Placental pericyte (primary cell): ENCODE results near the gene ZNF841. TPM values are rescaled to one million over a fixed set of nuclear protein-coding genes. Genes with fewer than 3 reads are reported as not detected.
A peak's percentile ranks its signal among the peaks of the same experiment; 100 is the strongest.

Source experiments
- small RNA-seq: library from RNA; depleted of rRNA; stranded (forward); fragments of <200 nt; gene quantifications from one replicate; pipeline ENCODE3, GENCODE V24; 2012; ENCODE audit warnings: low replicate concordance
- total RNA-seq: library from RNA; depleted of rRNA; stranded (reverse); fragments of >200 nt; gene quantifications from 2 replicates; pipeline ENCODE4 v1.2.3, GENCODE V29; 2012

The ZNF841 gene
- 25.2 and 39.6 TPM in 2 replicates for total RNA-seq

DNA sequence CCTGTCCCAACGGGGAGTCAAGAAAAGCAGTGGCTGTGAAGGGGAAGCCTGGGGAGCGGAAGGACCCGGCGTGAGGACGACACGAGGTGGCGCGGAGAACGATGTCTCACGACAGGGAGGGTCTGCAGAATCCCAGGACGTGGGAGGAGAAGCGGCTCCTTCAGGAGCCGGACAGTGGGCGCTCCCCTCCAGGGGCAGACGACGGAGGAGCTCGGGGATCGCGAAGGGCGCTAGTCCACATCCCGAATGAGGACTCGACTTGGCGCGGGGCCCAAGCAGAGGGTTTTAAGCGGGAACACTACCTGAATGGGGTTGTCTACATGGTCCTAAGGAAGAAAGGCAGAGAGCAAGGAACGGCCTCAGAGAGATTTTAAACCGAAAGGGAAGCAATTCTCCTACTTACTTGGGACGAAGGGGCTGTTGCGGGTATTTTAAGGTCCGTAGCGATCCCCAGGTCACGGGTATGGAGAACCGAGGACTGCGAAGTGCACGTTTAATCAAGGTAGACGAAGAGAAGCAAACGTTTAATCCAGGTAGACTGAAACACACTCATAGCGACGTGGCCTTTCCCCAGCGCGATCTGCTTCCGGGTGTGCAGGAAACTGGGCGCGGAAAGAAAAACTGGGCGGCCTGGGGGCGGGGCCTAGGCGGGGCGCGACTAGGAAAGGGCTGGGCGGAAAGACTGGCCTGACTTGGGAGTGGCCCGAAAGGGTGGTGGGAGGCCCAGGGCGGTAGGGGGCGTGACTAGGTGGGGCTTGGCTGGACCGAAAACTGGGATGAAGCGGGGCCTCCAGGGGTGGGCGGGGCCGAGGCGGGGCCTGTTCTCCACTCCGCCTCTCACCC is at the start of gene ZNF841:
Gene ZNF841 (minus strand): TSS at position 594 of the 843 bp plus-strand sequence. CDS start 10,964 bp downstream, outside the sequence.

DNA sequence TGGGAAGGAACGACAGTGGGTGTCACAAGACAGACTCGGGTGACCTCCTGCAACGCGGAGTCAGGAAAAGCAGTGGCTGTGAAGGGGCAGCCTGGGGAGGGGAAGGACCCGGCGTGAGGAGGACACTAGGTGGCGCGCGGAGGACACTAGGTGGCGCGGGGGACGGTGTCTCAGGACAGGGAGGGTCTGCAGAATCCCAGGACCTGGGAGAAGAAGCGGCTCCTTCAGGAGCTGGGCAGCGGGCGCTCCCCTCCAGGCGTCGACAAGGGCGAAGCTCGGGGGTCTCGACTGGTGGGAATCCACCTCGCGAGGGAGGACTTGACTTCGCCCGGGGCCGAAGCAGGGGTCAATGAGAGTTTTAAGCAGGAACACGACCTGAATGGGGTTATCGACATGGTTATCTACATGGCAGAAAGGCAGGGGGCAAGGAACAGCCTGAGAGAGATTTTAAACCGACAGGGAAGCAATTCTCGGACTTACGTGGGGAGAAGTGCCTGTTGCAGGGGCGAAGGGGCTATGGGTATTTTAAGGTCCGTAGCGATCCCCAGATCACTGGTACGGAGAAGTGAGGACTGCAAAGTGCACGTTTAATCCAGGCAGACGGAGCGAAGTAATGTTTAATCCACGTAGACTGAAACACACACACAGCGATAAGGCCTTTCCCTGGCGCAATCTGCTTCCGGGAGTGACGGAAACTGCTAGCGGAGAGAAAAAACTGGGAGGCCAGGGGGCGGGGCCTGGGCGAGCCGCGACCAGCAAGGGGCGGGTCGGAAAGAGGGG is 43.9 kb upstream of the ZNF841 start, which contains the start of gene ZNF616:
Gene ZNF616 (minus strand): TSS at position 687 of the 780 bp plus-strand sequence. CDS start 9,426 bp downstream, outside the sequence.

GRCh38 chr19:52048555-52049501 is 46.7 kb downstream of the ZNF841 start, which contains the start of gene ZNF432:
ZNF432 (minus strand) TSS chr19:52048838; CDS start chr19:52046868, 1,970 bp downstream.

DNA sequence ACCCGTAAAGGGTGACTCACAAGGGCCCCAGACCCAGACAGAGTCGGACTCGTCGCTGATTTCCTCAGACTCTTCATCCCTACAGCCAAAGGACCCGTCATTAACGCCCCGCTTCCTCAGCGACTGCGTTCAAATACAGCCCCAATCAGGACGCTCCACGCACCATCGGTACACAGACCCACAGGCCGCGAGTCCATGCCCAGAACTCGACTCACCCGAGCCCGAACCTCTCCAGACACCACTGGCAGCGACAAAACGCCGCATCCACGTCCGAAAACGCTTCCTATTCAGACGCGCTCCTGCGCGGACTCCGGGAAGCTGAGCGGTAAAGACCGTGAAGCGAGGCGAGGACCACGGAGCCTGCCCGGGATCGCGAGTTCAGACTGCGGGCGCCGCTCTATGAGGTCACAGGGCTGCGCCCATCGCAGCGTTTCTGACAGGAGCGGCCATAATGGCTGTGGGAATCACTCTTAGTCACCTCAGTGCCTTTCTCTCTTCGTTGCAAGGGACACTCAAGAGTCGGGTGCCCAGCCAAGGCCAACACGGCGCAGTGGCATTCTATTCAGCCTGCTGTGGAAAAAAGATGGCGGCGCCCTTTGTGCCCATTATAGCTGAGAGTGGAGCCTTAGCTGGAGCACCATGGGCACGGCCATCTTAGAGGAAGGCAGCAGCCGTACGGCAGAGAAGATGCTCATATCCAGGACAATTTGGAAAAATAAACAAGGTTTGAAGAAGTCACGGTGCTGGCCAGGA is 67.4 kb downstream of the ZNF841 start, which contains the start of gene ZNF614:
Gene ZNF614 (minus strand): TSS at position 353 of the 753 bp plus-strand sequence. CDS start 2,634 bp downstream, outside the sequence.

Small RNA genes within 50 kb of the gene (small RNA-seq; reads per million reads assigned to genes)
- 2.4 reads per million, percentile 74 among the genes with 10 or more reads in this experiment for gene RPL37P23

Other genes with a start within 250 kb of the ZNF841 start
- gene ZNF577, start 207.8 kb downstream of the ZNF841 start, total RNA-seq: 5.3 and 5.5 TPM in 2 replicates
- 6.3 and 10.3 TPM in 2 replicates for gene ZNF649, start 190.7 kb downstream of the ZNF841 start, total RNA-seq
- gene ZNF613, start 168.3 kb downstream of the ZNF841 start, total RNA-seq: 5.7 and 6.1 TPM in 2 replicates
- gene ZNF350, start 108.9 kb downstream of the ZNF841 start, total RNA-seq: 7.3 and 10.9 TPM in 2 replicates
- 7.7 and 12.7 TPM in 2 replicates for gene ZNF615, start 87.6 kb downstream of the ZNF841 start, total RNA-seq
- gene ZNF614, start 67.4 kb downstream of the ZNF841 start, total RNA-seq: 10.9 and 12.0 TPM in 2 replicates
- gene ZNF432, start 46.9 kb downstream of the ZNF841 start, total RNA-seq: 7.9 and 8.5 TPM in 2 replicates
- 7.3 and 8.5 TPM in 2 replicates for gene ZNF616, start 44.2 kb upstream of the ZNF841 start, total RNA-seq
- 3.3 and 4.7 TPM in 2 replicates for gene ZNF836, start 75.9 kb upstream of the ZNF841 start, total RNA-seq
- gene PPP2R1A, start 94.3 kb upstream of the ZNF841 start, total RNA-seq: 148 and 271 TPM in 2 replicates
- 3.5 and 7.6 TPM in 2 replicates for gene ZNF766, start 173.8 kb upstream of the ZNF841 start, total RNA-seq
- gene ZNF480, start 201.4 kb upstream of the ZNF841 start, total RNA-seq: 5.0 and 7.9 TPM in 2 replicates
- 1.1 and 2.0 TPM in 2 replicates for gene ZNF610, start 240.5 kb upstream of the ZNF841 start, total RNA-seq